SK-N-SH treated with all-trans-retinoic acid at 6 μM for 48 hours (cell line): Measurements from ENCODE around the gene USP15.

Source experiments
- ATAC-seq: fragments of 200-7000 bp; cut with Tn5 transposase; 3 replicates; pipeline ENCODE4 v1.9.1; 2020; ENCODE audit warnings: mild to moderate bottlenecking, moderate library complexity
- ARNTL ChIP-seq: fragments of 450-650 bp; formaldehyde crosslinking; IDR thresholded peaks from 2 replicates; pipeline ENCODE4 v1.5.0; 2020; ENCODE audit warnings: low read depth, mild to moderate bottlenecking, moderate library complexity, borderline replicate concordance
- BACH2 ChIP-seq: fragments of 250-450 bp; sonication (Bioruptor Pico); IDR thresholded peaks from 2 replicates; pipeline ENCODE4 v1.9.0; 2021; ENCODE audit warnings: mild to moderate bottlenecking, borderline replicate concordance
- CREB5 ChIP-seq: fragments of 250-450 bp; sonication (Bioruptor Pico); IDR thresholded peaks from 2 replicates; pipeline ENCODE4 v1.5.1; 2020; ENCODE audit warnings: low read depth, mild to moderate bottlenecking, moderate library complexity
- CSDC2 ChIP-seq: fragments of 250-450 bp; sonication (Bioruptor Pico); IDR thresholded peaks from 2 replicates; pipeline ENCODE4 v1.5.0; 2020; ENCODE audit warnings: mild to moderate bottlenecking, moderate library complexity
- ESRRG ChIP-seq: fragments of 250-450 bp; sonication (Bioruptor Pico); IDR thresholded peaks from 2 replicates; pipeline ENCODE4 v1.6.1; 2021; ENCODE audit warnings: mild to moderate bottlenecking
- ISL1 ChIP-seq: fragments of 250-450 bp; sonication (Bioruptor Pico); IDR thresholded peaks from 2 replicates; pipeline ENCODE4 v2.1.2; 2022; ENCODE audit warnings: mild to moderate bottlenecking, moderate library complexity
- OSR1 ChIP-seq: fragments of 250-450 bp; sonication (Bioruptor Pico); IDR thresholded peaks from 2 replicates; pipeline ENCODE4 v1.8.0; 2022; ENCODE audit warnings: moderate library complexity, mild to moderate bottlenecking, inconsistent platforms
- PATZ1 ChIP-seq: fragments of 250-450 bp; sonication (Bioruptor Pico); IDR thresholded peaks from 2 replicates; pipeline ENCODE4 v1.8.0; 2020; ENCODE audit warnings: mild to moderate bottlenecking, moderate library complexity, borderline replicate concordance
- PPARA ChIP-seq: fragments of 250-450 bp; sonication (Bioruptor Pico); IDR thresholded peaks from 2 replicates; pipeline ENCODE4 v1.5.0; 2020; ENCODE audit warnings: mild to moderate bottlenecking, borderline replicate concordance
- RARB ChIP-seq: fragments of 250-450 bp; sonication (Bioruptor Pico); IDR thresholded peaks from 2 replicates; pipeline ENCODE4 v1.8.0; 2021; ENCODE audit warnings: mild to moderate bottlenecking, moderate library complexity
- SNAI2 ChIP-seq: fragments of 250-450 bp; sonication (Bioruptor Pico); IDR thresholded peaks from 2 replicates; pipeline ENCODE4 v1.5.0; 2020; ENCODE audit warnings: mild to moderate bottlenecking, moderate library complexity
- TCF4 ChIP-seq: fragments of 250-450 bp; sonication (Bioruptor Pico); IDR thresholded peaks from 2 replicates; pipeline ENCODE4 v1.8.0; 2021; ENCODE audit warnings: mild to moderate bottlenecking, moderate library complexity, borderline replicate concordance
- TSHZ2 ChIP-seq: fragments of 250-450 bp; sonication (Bioruptor Pico); IDR thresholded peaks from 2 replicates; pipeline ENCODE4 v1.5.0; 2020; ENCODE audit warnings: mild to moderate bottlenecking, moderate library complexity
- ZC3H10 ChIP-seq: fragments of 250-450 bp; sonication (Bioruptor Pico); IDR thresholded peaks from 2 replicates; pipeline ENCODE4 v1.5.1; 2021; ENCODE audit warnings: mild to moderate bottlenecking, moderate library complexity
- ZFP3 ChIP-seq: fragments of 250-450 bp; sonication (Bioruptor Pico); IDR thresholded peaks from 2 replicates; pipeline ENCODE4 v1.5.0; 2020; ENCODE audit warnings: mild to moderate bottlenecking, moderate library complexity
- ZFP30 ChIP-seq: fragments of 450-650 bp; formaldehyde crosslinking; IDR thresholded peaks from 2 replicates; pipeline ENCODE4 v1.5.0; 2022; ENCODE audit warnings: mild to moderate bottlenecking, moderate library complexity
- ZNF70 ChIP-seq: fragments of 450-650 bp; formaldehyde crosslinking; IDR thresholded peaks from 2 replicates; pipeline ENCODE4 v1.5.0; 2020; ENCODE audit warnings: mild to moderate bottlenecking, moderate library complexity
- ZNF8 ChIP-seq: fragments of 450-650 bp; formaldehyde crosslinking; IDR thresholded peaks from 2 replicates; pipeline ENCODE4 v1.5.0; 2020; ENCODE audit warnings: mild to moderate bottlenecking, moderate library complexity

Gene USP15

DNA sequence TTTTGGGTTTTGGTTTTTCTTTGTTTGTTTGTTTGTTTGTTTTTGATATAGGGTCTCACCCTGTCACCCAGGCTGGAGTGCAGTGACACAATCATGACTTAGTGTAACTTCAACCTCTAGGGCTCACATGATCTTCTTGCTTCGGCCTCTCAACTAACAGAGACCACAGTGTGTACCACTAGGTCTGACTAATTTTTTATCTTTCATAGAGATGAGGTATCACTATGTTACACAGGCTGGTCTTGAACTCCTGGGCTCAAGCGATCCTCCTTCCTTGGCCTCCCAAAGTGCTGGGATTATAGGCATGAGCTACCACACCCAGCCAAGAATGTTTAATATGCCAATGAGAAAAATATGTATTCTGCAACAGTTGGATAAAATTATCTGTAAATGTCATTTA, 29.6 kb upstream of the USP15 start (continued):
- TF ChIP-seq PATZ1 (CRISPR knock-in tag): no peak
- TF ChIP-seq ARNTL (CRISPR knock-in tag): no peak
- TF ChIP-seq ZC3H10: no peak

DNA sequence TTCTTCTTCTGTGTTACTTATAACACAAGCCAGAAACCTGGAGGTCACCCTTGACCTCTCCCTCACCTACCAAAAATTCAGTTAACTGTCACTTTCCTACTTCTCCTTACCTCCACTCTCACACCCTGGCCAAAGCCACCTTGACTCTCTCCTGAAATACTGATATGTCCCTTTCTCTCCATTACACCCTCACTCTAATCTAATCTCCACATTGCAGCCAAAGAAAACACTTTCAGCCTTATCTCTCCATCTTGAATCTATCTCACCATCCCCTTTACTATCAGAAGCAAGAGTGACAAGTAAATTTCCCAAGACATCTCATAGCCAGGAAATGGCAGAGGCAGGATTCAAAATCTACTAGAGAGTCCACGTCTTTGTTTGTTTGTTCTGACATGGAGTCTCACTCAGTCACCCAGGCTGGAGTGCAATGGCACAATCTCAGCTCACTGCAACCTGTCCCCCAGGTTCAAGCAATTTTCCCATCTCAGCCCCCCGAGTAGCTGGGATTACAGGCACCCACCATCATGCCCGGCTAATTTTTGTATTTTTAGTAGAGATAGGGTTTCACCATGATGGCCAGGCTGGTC, 28.0 kb upstream of the USP15 start:
- no peak for TF ChIP-seq TCF4 (CRISPR knock-in tag)
- TF ChIP-seq ISL1: no peak
- TF ChIP-seq PPARA: no peak
- no peak for TF ChIP-seq CREB5 (CRISPR knock-in tag)
- TF ChIP-seq ZC3H10: no peak
- TF ChIP-seq ARNTL (CRISPR knock-in tag): no peak
- no peak for TF ChIP-seq SNAI2 (CRISPR knock-in tag)
- TF ChIP-seq ESRRG (CRISPR knock-in tag): no peak
- TF ChIP-seq ZNF8: no peak
- no peak for ATAC-seq

DNA sequence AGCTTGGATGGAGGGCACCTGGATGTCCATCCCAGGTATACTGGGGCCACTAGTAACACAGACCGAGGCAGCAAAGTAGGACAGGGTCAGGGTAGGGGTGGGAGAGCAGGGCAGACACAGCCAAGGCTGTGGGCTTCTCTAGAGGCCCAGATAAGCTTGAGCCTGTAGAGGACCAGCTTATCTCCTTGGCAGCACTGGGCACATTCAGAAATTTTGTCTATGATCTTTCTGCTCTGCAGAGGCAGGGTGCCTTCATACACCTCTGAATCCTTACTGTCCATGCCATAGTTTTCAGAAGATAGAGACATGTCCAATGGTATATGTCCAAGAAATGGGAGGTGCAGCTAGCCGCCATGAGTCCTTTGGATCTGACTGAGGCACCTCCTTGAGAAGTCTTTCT, 26.4 kb upstream of the USP15 start:
- ATAC-seq: no peak
- no peak for TF ChIP-seq TSHZ2 (CRISPR knock-in tag)
- no peak for TF ChIP-seq ARNTL (CRISPR knock-in tag)
- no peak for TF ChIP-seq BACH2 (CRISPR knock-in tag)
- no peak for TF ChIP-seq ESRRG (CRISPR knock-in tag)
- no peak for TF ChIP-seq ZNF8
- no peak for TF ChIP-seq RARB (CRISPR knock-in tag)
- no peak for TF ChIP-seq CREB5 (CRISPR knock-in tag)
- no peak for TF ChIP-seq PPARA

- TF ChIP-seq CSDC2 (CRISPR knock-in tag) (no peak), CREB5 (CRISPR knock-in tag) (no peak), ZFP3 (CRISPR knock-in tag) (no peak), ZNF70 (CRISPR knock-in tag) (no peak), ZC3H10 (no peak), TSHZ2 (CRISPR knock-in tag) (no peak), OSR1 (CRISPR knock-in tag) (no peak), ZFP30 (CRISPR knock-in tag) (no peak)
- ATAC-seq: no peak
These were observed 20.6 kb upstream of the USP15 start for GRCh38 chr12:62239571-62239970.
